Loucy (cell line): ENCODE measurements around the gene THOC1.

Experiments used
- H2AFZ ChIP-seq: fragments of 200-600 bp; sonication (generic); 2 replicates; pipeline ENCODE4 v1.6.0; 2016; ENCODE audit warnings: antibody characterized with exemption, mild to moderate bottlenecking, low read length, moderate library complexity
- H3F3A ChIP-seq: fragments of 200-600 bp; 2 replicates; pipeline ENCODE4 v1.6.0; 2016; ENCODE audit warnings: antibody characterized with exemption, low read depth, mild to moderate bottlenecking
- H3K27me3 ChIP-seq: fragments of 200-600 bp; sonication (generic); 2 replicates; pipeline ENCODE4 v1.6.1; 2014; ENCODE audit warnings: low read length, mild to moderate bottlenecking; ENCODE audit not compliant: insufficient read depth, poor library complexity, severe bottlenecking
- H3K36me3 ChIP-seq: fragments of 200-600 bp; sonication (generic); 2 replicates; pipeline ENCODE4 v1.6.1; 2016; ENCODE audit warnings: low read length; ENCODE audit not compliant: insufficient read depth
- H3K4me1 ChIP-seq: fragments of 200-600 bp; sonication (generic); 2 replicates; pipeline ENCODE4 v1.5.1; 2014; ENCODE audit warnings: low read length, mild to moderate bottlenecking; ENCODE audit not compliant: insufficient read depth, poor library complexity, severe bottlenecking
- H3K4me2 ChIP-seq: fragments of 200-600 bp; sonication (generic); 2 replicates; pipeline ENCODE4 v1.6.0; 2014; ENCODE audit warnings: antibody characterized with exemption, low read length, low read depth, mild to moderate bottlenecking; ENCODE audit not compliant: poor library complexity, severe bottlenecking
- H3K4me3 ChIP-seq: fragments of 200-600 bp; sonication (generic); 2 replicates; pipeline ENCODE4 v1.5.1; 2014; ENCODE audit warnings: low read length, mild to moderate bottlenecking, mixed read lengths; ENCODE audit not compliant: poor library complexity, severe bottlenecking
- H3K79me2 ChIP-seq: fragments of 200-600 bp; sonication (generic); 2 replicates; pipeline ENCODE4 v1.6.1; 2014; ENCODE audit warnings: low read length; ENCODE audit not compliant: insufficient read depth
- H3K9ac ChIP-seq: fragments of 200-600 bp; sonication (generic); 2 replicates; pipeline ENCODE4 v1.6.0; 2014; ENCODE audit warnings: mild to moderate bottlenecking, low read depth, low read length, moderate library complexity; ENCODE audit not compliant: poor library complexity, severe bottlenecking
- H3K9me2 ChIP-seq: fragments of 200-600 bp; sonication (generic); replicated peaks from 2 replicates; pipeline ENCODE4 v1.6.1; 2016; ENCODE audit warnings: low read depth, low read length, mixed read lengths
- H3K9me3 ChIP-seq: fragments of 200-600 bp; sonication (generic); 2 replicates; pipeline ENCODE4 v1.6.1; 2014; ENCODE audit warnings: mild to moderate bottlenecking, antibody characterized with exemption, low read length, low read depth; ENCODE audit not compliant: insufficient read depth
- H4K20me1 ChIP-seq: fragments of 200-600 bp; sonication (generic); 2 replicates; pipeline ENCODE4 v1.6.0; 2014; ENCODE audit warnings: antibody characterized with exemption, low read length, mild to moderate bottlenecking; ENCODE audit not compliant: insufficient read depth, poor library complexity, severe bottlenecking
- CTCF ChIP-seq: fragments of 200-600 bp; sonication (generic); conservative IDR thresholded peaks from 2 replicates; pipeline ENCODE4 v1.5.1; 2014; ENCODE audit warnings: mild to moderate bottlenecking, antibody characterized with exemption, low read length
- EZH2phosphoT487 ChIP-seq: fragments of 200-600 bp; IDR thresholded peaks from 2 replicates; pipeline ENCODE4 v1.6.1; 2018; ENCODE audit warnings: antibody characterized with exemption, mild to moderate bottlenecking, moderate library complexity, borderline replicate concordance

THOC1 gene

DNA sequence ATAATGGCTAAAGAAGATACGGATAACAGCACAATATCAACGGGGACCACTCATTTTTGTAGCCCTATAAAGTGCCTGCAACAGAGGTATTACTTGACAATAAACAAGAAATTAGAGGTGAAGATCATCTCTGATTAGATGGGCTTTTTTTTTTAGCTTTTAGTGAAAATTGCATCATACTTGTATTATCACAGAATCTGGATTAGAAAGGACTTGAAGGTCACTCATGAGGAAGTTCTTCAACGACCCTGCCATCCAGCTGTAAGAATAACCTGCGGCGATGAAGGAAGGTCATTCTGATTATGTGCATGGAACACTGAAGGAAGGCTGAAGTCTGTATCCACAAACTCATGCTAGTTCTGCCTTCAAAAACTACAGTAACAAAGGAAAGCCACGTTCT, 40.5 kb downstream of the THOC1 start:
- no peaks in the 10 kb centered on the region for H3K4me1 ChIP-seq

DNA sequence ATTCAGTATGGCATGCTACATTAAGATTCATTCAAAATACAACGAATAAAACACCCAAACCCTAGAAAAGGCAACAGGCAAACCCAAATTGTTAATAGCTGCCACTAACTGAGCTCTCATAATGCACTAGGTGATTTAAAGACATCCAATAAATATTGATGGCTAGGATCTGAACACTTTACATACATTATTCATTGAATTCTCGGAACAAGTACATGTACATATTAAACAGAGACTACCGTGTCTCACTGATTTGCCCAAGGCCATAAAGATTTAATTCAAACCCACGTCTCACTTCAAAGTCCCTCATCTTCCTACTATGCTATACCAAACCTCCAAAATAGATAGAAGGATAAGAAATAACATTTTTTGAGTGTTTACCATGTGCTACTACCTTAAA, 42.1 kb downstream of the THOC1 start:
- H3K9ac ChIP-seq = no peak overlapping the region
- no peaks in the 10 kb centered on the region for H3K79me2 ChIP-seq
- H4K20me1 ChIP-seq = no peaks in the 10 kb centered on the region
- H3K36me3 ChIP-seq = peaks cover 32% of the 10 kb centered on the region; the same call in 1 of the 2 replicates
- no peaks in the 10 kb centered on the region for H3K4me1 ChIP-seq
- H3K9me3 ChIP-seq = no peaks in the 10 kb centered on the region
- H3K4me3 ChIP-seq = no peak overlapping the region
- no peak for TF ChIP-seq EZH2phosphoT487
- H3K27me3 ChIP-seq = no peaks in the 10 kb centered on the region
- H2AFZ ChIP-seq = no peak overlapping the region
- H3F3A ChIP-seq = no peaks in the 10 kb centered on the region
- H3K9me2 ChIP-seq = no peaks in the 10 kb centered on the region
- H3K4me2 ChIP-seq = no peak overlapping the region

More for the DNA sequence above, 40.5 kb downstream of the THOC1 start:
- H4K20me1 ChIP-seq = no peaks in the 10 kb centered on the region
- no peak overlapping the region for H3K4me3 ChIP-seq
- H3K36me3 ChIP-seq = peaks cover 30% of the 10 kb centered on the region; the same call in 1 of the 2 replicates
- no peaks in the 10 kb centered on the region for H3K9me3 ChIP-seq
- no peak overlapping the region for H3K9ac ChIP-seq
- no peaks in the 10 kb centered on the region for H3K27me3 ChIP-seq
- no peaks in the 10 kb centered on the region for H3K79me2 ChIP-seq
- H3F3A ChIP-seq = no peaks in the 10 kb centered on the region
- no peak overlapping the region for H2AFZ ChIP-seq
- TF ChIP-seq CTCF (no peak), EZH2phosphoT487 (no peak)
- H3K4me2 ChIP-seq = no peak overlapping the region
- no peaks in the 10 kb centered on the region for H3K9me2 ChIP-seq

- Histone ChIP-seq H3K36me3 (peaks cover 60% of the 10 kb centered on the region), H3K9me2 (no peaks in the 10 kb centered on the region)
Observed at GRCh38 chr18:220708-221107, 47.1 kb downstream of the THOC1 start.

More at GRCh38 chr18:220708-221107, 47.1 kb downstream of the THOC1 start:
- no peak for TF ChIP-seq EZH2phosphoT487
- TF ChIP-seq CTCF = no peak
- no peaks in the 10 kb centered on the region for H3K27me3 ChIP-seq
- no peaks in the 10 kb centered on the region for H3F3A ChIP-seq
- H3K79me2 ChIP-seq = no peaks in the 10 kb centered on the region
- H3K4me2 ChIP-seq = no peak overlapping the region
- no peak overlapping the region for H3K4me3 ChIP-seq
- H4K20me1 ChIP-seq = no peaks in the 10 kb centered on the region
- H3K9me3 ChIP-seq = no peaks in the 10 kb centered on the region
- H3K9ac ChIP-seq = no peak overlapping the region
- no peaks in the 10 kb centered on the region for H3K4me1 ChIP-seq
- H2AFZ ChIP-seq = no peak overlapping the region
